Measurements from ENCODE around the gene DCPS. TPM values are rescaled to one million over a fixed set of nuclear protein-coding genes. Genes with fewer than 3 reads are reported as not detected.

DCPS gene
- polyA plus RNA-seq, 1 of the 3 experiments (the other 2 are of a cell fraction) = 48.1 TPM

DNA sequence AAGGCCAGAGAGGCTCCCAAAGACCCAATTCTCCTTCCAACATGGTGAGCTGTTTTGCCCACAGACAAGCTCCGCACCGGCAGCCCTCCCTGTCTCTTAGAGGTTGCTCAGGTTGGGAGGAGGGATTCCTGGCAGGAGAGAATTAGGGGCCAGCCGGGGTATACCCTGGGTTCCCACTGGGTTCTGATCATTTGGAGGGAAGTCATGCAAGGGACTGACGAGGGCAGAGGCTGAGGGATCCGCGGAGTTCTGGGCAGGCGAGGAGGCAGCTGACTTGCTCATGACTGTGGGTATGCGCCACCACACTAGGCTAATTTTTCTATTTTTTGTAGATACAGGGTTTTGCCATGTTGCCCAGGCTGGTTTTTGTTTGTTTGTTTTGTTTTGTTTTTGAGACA, 56.2 kb downstream of the DCPS start:
- TF ChIP-seq, protein P1, sequence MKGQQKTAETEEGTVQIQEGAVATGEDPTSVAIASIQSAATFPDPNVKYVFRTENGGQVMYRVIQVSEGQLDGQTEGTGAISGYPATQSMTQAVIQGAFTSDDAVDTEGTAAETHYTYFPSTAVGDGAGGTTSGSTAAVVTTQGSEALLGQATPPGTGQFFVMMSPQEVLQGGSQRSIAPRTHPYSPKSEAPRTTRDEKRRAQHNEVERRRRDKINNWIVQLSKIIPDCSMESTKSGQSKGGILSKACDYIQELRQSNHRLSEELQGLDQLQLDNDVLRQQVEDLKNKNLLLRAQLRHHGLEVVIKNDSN (IDR thresholded peaks at IDR 0.05; ENCODE audit: borderline replicate concordance, low read depth) = no peak
- no peak for TF ChIP-seq RAD21 (IDR thresholded peaks at IDR 0.05; ENCODE audit: low read length)
- TF ChIP-seq NFIC (IDR thresholded peaks at IDR 0.05; ENCODE audit: borderline replicate concordance) = no peak
- no peak for TF ChIP-seq TCF12 (IDR thresholded peaks at IDR 0.05)
- TF ChIP-seq MXI1 (IDR thresholded peaks at IDR 0.05; ENCODE audit: low read depth, low read length) = no peak
- WGBS (ENCODE audit: low lambda C conversion rate) = 80% methylated on average over 4 of the region's 8 CpGs
- Histone ChIP-seq H3F3A (replicated peaks; ENCODE audit: insufficient read depth) (no peaks in the 10 kb centered on the region), H3K9me3 (no peaks in the 10 kb centered on the region), H3K4me3 (ENCODE audit: low read depth in 2 of 2, low read length in 1 of 2) (no peak overlapping the region), H3K79me2 (ENCODE audit: insufficient read depth) (peaks cover 52% of the 10 kb centered on the region), H2AFZ (ENCODE audit: low read depth) (no peak overlapping the region), H3K4me1 (ENCODE audit: control insufficient read depth in 1 of 2, insufficient read depth in 2 of 2, low read depth in 1 of 2, low read length in 1 of 2) (peaks cover 14 to 36% of the 10 kb centered on the region in 2 experiments; a peak in 2 of 4 replicates), H3K9me2 (no peaks in the 10 kb centered on the region), H3K36me3 (replicated peaks in 1 of 2; ENCODE audit: control insufficient read depth in 1 of 2, insufficient read depth in 2 of 2, low read length in 1 of 2) (no peaks in the 10 kb centered on the region), H3K27me3 (ENCODE audit: insufficient read depth) (no peaks in the 10 kb centered on the region), H3K4me2 (peak overlapping the region; percentile 50; the same call in 1 of the 2 replicates), H4K20me1 (ENCODE audit: insufficient read depth) (no peaks in the 10 kb centered on the region), H3K27ac (ENCODE audit: low read depth in 2 of 2, low read length in 1 of 2) (peak overlapping the region in 1 of 2 experiments; percentile 45; a peak in 2 of 4 replicates), H3K9ac (no peak overlapping the region)
- no peak for DNase-seq
- CTCF ChIA-PET = interaction anchor here (0.7 to 1.3 kb wide), 3 partner anchors 49 to 397 kb away, joined by 3 to 4 read pairs (median 3); no protein-coding TSS in a partner anchor
- POLR2A ChIA-PET = interaction anchor here (1.4 kb wide), 1 partner anchor 56 kb away, joined by 3 read pairs; the partner anchor contains the start of gene DCPS

DNA sequence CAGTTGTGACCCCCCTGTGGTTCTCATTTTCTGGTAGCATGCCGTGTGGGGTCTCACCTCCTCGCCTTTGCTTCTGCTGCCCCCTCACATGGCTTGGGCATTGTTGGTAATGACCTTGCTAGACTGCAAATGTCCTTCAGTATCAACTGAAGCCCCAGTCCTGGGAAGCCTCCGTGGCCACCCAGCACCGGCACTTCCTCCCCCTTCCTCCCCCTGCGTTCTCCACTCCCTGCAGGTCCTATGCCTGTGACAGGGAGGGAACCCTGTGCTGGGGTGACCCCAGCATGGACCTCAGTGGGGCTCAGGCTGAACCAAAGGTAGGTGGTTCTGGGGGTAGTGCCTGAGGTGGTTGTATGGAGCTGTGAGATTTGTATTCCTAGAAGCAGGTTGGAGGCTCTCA, 57.5 kb downstream of the DCPS start:
- Histone ChIP-seq H3K27ac (ENCODE audit: low read depth in 2 of 2, low read length in 1 of 2) (no peak overlapping the region), H3K27me3 (ENCODE audit: insufficient read depth) (no peaks in the 10 kb centered on the region), H3K79me2 (ENCODE audit: insufficient read depth) (peaks cover 44% of the 10 kb centered on the region), H3K9me2 (no peaks in the 10 kb centered on the region), H4K20me1 (ENCODE audit: insufficient read depth) (no peaks in the 10 kb centered on the region), H3K4me3 (ENCODE audit: low read depth in 2 of 2, low read length in 1 of 2) (no peak overlapping the region), H3K36me3 (replicated peaks in 1 of 2; ENCODE audit: control insufficient read depth in 1 of 2, insufficient read depth in 2 of 2, low read length in 1 of 2) (no peaks in the 10 kb centered on the region), H3F3A (replicated peaks; ENCODE audit: insufficient read depth) (no peaks in the 10 kb centered on the region), H3K9me3 (no peaks in the 10 kb centered on the region), H3K9ac (no peak overlapping the region), H3K4me2 (no peak overlapping the region), H3K4me1 (ENCODE audit: control insufficient read depth in 1 of 2, insufficient read depth in 2 of 2, low read depth in 1 of 2, low read length in 1 of 2) (peaks cover 14 to 43% of the 10 kb centered on the region in 2 experiments; a peak in 2 of 4 replicates), H2AFZ (ENCODE audit: low read depth) (no peak overlapping the region)
- no peak for DNase-seq
- 97% methylated on average over 4 of the region's 5 CpGs for WGBS (ENCODE audit: low lambda C conversion rate)
- POLR2A ChIA-PET = no interaction called here
- TF ChIP-seq FOSL2 (IDR thresholded peaks at IDR 0.05; ENCODE audit: borderline replicate concordance, low read depth) (no peak), ELF1 (IDR thresholded peaks at IDR 0.05) (no peak), FOXJ3 (CRISPR knock-in tag; IDR thresholded peaks at IDR 0.05) (no peak), GABPA (IDR thresholded peaks at IDR 0.05; ENCODE audit: low read depth) (no peak), POLR2AphosphoS5 (IDR thresholded peaks at IDR 0.05; ENCODE audit: low read depth, low read length) (no peak)
- TF ChIP-seq, protein P2, sequence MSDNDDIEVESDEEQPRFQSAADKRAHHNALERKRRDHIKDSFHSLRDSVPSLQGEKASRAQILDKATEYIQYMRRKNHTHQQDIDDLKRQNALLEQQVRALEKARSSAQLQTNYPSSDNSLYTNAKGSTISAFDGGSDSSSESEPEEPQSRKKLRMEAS (IDR thresholded peaks at IDR 0.05; ENCODE audit: low read depth) = no peak
- TF ChIP-seq, protein P1 (IDR thresholded peaks at IDR 0.05; ENCODE audit: borderline replicate concordance, low read depth) = no peak
- TF ChIP-seq, protein P3, sequence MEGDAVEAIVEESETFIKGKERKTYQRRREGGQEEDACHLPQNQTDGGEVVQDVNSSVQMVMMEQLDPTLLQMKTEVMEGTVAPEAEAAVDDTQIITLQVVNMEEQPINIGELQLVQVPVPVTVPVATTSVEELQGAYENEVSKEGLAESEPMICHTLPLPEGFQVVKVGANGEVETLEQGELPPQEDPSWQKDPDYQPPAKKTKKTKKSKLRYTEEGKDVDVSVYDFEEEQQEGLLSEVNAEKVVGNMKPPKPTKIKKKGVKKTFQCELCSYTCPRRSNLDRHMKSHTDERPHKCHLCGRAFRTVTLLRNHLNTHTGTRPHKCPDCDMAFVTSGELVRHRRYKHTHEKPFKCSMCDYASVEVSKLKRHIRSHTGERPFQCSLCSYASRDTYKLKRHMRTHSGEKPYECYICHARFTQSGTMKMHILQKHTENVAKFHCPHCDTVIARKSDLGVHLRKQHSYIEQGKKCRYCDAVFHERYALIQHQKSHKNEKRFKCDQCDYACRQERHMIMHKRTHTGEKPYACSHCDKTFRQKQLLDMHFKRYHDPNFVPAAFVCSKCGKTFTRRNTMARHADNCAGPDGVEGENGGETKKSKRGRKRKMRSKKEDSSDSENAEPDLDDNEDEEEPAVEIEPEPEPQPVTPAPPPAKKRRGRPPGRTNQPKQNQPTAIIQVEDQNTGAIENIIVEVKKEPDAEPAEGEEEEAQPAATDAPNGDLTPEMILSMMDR (IDR thresholded peaks at IDR 0.05) = no peak
- TF ChIP-seq, protein P4, sequence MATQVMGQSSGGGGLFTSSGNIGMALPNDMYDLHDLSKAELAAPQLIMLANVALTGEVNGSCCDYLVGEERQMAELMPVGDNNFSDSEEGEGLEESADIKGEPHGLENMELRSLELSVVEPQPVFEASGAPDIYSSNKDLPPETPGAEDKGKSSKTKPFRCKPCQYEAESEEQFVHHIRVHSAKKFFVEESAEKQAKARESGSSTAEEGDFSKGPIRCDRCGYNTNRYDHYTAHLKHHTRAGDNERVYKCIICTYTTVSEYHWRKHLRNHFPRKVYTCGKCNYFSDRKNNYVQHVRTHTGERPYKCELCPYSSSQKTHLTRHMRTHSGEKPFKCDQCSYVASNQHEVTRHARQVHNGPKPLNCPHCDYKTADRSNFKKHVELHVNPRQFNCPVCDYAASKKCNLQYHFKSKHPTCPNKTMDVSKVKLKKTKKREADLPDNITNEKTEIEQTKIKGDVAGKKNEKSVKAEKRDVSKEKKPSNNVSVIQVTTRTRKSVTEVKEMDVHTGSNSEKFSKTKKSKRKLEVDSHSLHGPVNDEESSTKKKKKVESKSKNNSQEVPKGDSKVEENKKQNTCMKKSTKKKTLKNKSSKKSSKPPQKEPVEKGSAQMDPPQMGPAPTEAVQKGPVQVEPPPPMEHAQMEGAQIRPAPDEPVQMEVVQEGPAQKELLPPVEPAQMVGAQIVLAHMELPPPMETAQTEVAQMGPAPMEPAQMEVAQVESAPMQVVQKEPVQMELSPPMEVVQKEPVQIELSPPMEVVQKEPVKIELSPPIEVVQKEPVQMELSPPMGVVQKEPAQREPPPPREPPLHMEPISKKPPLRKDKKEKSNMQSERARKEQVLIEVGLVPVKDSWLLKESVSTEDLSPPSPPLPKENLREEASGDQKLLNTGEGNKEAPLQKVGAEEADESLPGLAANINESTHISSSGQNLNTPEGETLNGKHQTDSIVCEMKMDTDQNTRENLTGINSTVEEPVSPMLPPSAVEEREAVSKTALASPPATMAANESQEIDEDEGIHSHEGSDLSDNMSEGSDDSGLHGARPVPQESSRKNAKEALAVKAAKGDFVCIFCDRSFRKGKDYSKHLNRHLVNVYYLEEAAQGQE (IDR thresholded peaks at IDR 0.05; ENCODE audit: low read depth, low read length) = no peak
- CTCF ChIA-PET = interaction anchor here (0.7 to 1.2 kb wide), 3 partner anchors 50 to 120 kb away, joined by 3 to 7 read pairs (median 3); no protein-coding TSS in a partner anchor

Data from SK-N-SH (cell line).